WTC11 (cell line): ENCODE results near the gene WDR48. TPM values are rescaled to one million over a fixed set of nuclear protein-coding genes. Genes with fewer than 3 reads are reported as not detected.

Experiments used
- ATAC-seq: fragments of 200-7000 bp; cut with Tn5 transposase; 2 replicates; pipeline ENCODE4 v1.10.0; 2021; ENCODE audit warnings: mild to moderate bottlenecking, moderate library complexity
- CTCF ChIA-PET: fragments of 300-600 bp; sonication (Branson Sonifier 250); formaldehyde crosslinking; loops from one replicate; lab custom pipeline; 2021; ENCODE audit warnings: antibody characterized with exemption; lab: Charles Lee
- POLR2A ChIA-PET: fragments of 350-600 bp; sonication (Branson Sonifier 250); formaldehyde crosslinking; loops from one replicate; lab custom pipeline; 2021; ENCODE audit warnings: antibody characterized with exemption; lab: Charles Lee
- DNase-seq: peaks from one replicate; pipeline ENCODE4 v3.0.0; 2021; ENCODE audit warnings: low spot score
- H3K27ac Mint-ChIP-seq: 2 replicates; pipeline ENCODE4 v1.8.0; 2021; ENCODE audit warnings: mixed read lengths
- H3K27me3 Mint-ChIP-seq: 2 replicates; pipeline ENCODE4 v1.8.0; 2021; ENCODE audit warnings: low read depth, mild to moderate bottlenecking, moderate library complexity, mixed read lengths
- H3K36me3 Mint-ChIP-seq: 2 replicates; pipeline ENCODE4 v1.8.0; 2021; ENCODE audit warnings: mixed read lengths
- H3K4me1 Mint-ChIP-seq: 2 replicates; pipeline ENCODE4 v1.8.0; 2022; ENCODE audit warnings: mixed read lengths
- H3K4me3 Mint-ChIP-seq: 2 replicates; pipeline ENCODE4 v1.8.0; 2021; ENCODE audit warnings: mild to moderate bottlenecking, moderate library complexity, mixed read lengths
- H3K9me3 Mint-ChIP-seq: 2 replicates; pipeline ENCODE4 v1.8.0; 2021; ENCODE audit warnings: mixed read lengths
- AFF4 ChIP-seq: sonication (generic); formaldehyde crosslinking; IDR thresholded peaks from 2 replicates; pipeline ENCODE4 v1.8.1; 2023; ENCODE audit warnings: mild to moderate bottlenecking, missing genetic modification reagents, borderline replicate concordance
- ATF2 ChIP-seq: sonication (generic); formaldehyde crosslinking; IDR thresholded peaks from 2 replicates; pipeline ENCODE4 v1.8.1; 2022; ENCODE audit warnings: low read depth, missing genetic modification reagents, borderline replicate concordance
- ATF6 ChIP-seq: sonication (generic); formaldehyde crosslinking; IDR thresholded peaks from 2 replicates; pipeline ENCODE4 v1.8.1; 2023; ENCODE audit warnings: mild to moderate bottlenecking, missing genetic modification reagents
- CREB1 ChIP-seq: sonication (generic); formaldehyde crosslinking; IDR thresholded peaks from 2 replicates; pipeline ENCODE4 v1.8.0; 2023; ENCODE audit warnings: mild to moderate bottlenecking, missing genetic modification reagents
- E2F4 ChIP-seq: sonication (generic); formaldehyde crosslinking; IDR thresholded peaks from 2 replicates; pipeline ENCODE4 v1.8.1; 2022; ENCODE audit warnings: low read depth, mild to moderate bottlenecking, moderate library complexity, missing genetic modification reagents, borderline replicate concordance
- E2F5 ChIP-seq: sonication (generic); formaldehyde crosslinking; IDR thresholded peaks from 2 replicates; pipeline ENCODE4 v1.8.1; 2022; ENCODE audit warnings: mild to moderate bottlenecking, moderate library complexity, missing genetic modification reagents
- GRHL2 ChIP-seq: fragments of 250-450 bp; sonication (Bioruptor Pico); IDR thresholded peaks from 2 replicates; pipeline ENCODE4 v1.8.0; 2022; ENCODE audit warnings: mild to moderate bottlenecking, moderate library complexity; ENCODE audit not compliant: insufficient replicate concordance, severe bottlenecking
- HMGA2 ChIP-seq: fragments of 250-450 bp; sonication (Bioruptor Pico); IDR thresholded peaks from 2 replicates; pipeline ENCODE4 v1.4.0; 2021; ENCODE audit warnings: mild to moderate bottlenecking, moderate library complexity
- IRF2 ChIP-seq: sonication (generic); formaldehyde crosslinking; IDR thresholded peaks from 2 replicates; pipeline ENCODE4 v1.8.0; 2022; ENCODE audit warnings: low read depth, missing genetic modification reagents, borderline replicate concordance
- JAZF1 ChIP-seq: fragments of 250-450 bp; sonication (Bioruptor Pico); IDR thresholded peaks from 2 replicates; pipeline ENCODE4 v1.9.0; 2021; ENCODE audit warnings: moderate library complexity, mild to moderate bottlenecking, inconsistent platforms
- MYBL2 ChIP-seq: sonication (generic); formaldehyde crosslinking; IDR thresholded peaks from 2 replicates; pipeline ENCODE4 v1.8.1; 2023; ENCODE audit warnings: mild to moderate bottlenecking, moderate library complexity, missing genetic modification reagents
- NR1H2 ChIP-seq: sonication (generic); formaldehyde crosslinking; IDR thresholded peaks from 2 replicates; pipeline ENCODE4 v1.9.0; 2021; ENCODE audit warnings: mild to moderate bottlenecking, moderate library complexity, missing genetic modification reagents
- SMAD4 ChIP-seq: sonication (generic); formaldehyde crosslinking; IDR thresholded peaks from 2 replicates; pipeline ENCODE4 v1.8.0; 2022; ENCODE audit warnings: mild to moderate bottlenecking, missing genetic modification reagents
- ZNF263 ChIP-seq: sonication (generic); formaldehyde crosslinking; IDR thresholded peaks from 2 replicates; pipeline ENCODE4 v1.8.1; 2022; ENCODE audit warnings: low read depth, mild to moderate bottlenecking, moderate library complexity, missing genetic modification reagents
- total RNA-seq: library from RNA; stranded (reverse); gene quantifications from 3 replicates; pipeline ENCODE4 v1.2.3, GENCODE V29; 2021

Gene WDR48
- total RNA-seq, 1 experiment from 2014 or later, result 40.9 TPM

GRCh38 chr3:39019299-39019698, 32.5 kb upstream of the WDR48 start (continued):
- TF ChIP-seq AFF4, result no peak
- TF ChIP-seq, all 79 proteins: peak for 0

GRCh38 chr3:39021029-39021428, 30.8 kb upstream of the WDR48 start:
- no peaks in the 10 kb centered on the region; the same call in 1 of the 2 replicates for H3K27me3 Mint-ChIP-seq
- ChIA-PET CTCF (interaction anchor here (1.1 to 1.5 kb wide), 3 partner anchors 10 to 358 kb away, joined by 4 to 9 read pairs (median 7); no protein-coding TSS in a partner anchor), POLR2A (no interaction called here)
- no peaks in the 10 kb centered on the region for H3K4me1 Mint-ChIP-seq
- no peak overlapping the region for H3K4me3 Mint-ChIP-seq
- no peaks in the 10 kb centered on the region for H3K9me3 Mint-ChIP-seq
- H3K27ac Mint-ChIP-seq, result no peak overlapping the region
- no peaks in the 10 kb centered on the region for H3K36me3 Mint-ChIP-seq
- no peak for DNase-seq
- ATAC-seq, result no peak
- TF ChIP-seq JAZF1 (CRISPR knock-in tag) (no peak), SMAD4 (CRISPR knock-in tag) (no peak), MYBL2 (CRISPR knock-in tag) (no peak), CREB1 (CRISPR knock-in tag) (no peak), GRHL2 (CRISPR knock-in tag) (no peak), E2F5 (CRISPR knock-in tag) (no peak)

- Mint-ChIP-seq H3K27me3 (no peaks in the 10 kb centered on the region; the same call in 1 of the 2 replicates), H3K36me3 (no peaks in the 10 kb centered on the region), H3K4me1 (no peaks in the 10 kb centered on the region), H3K27ac (no peak overlapping the region), H3K4me3 (no peak overlapping the region), H3K9me3 (no peaks in the 10 kb centered on the region)
- ChIA-PET POLR2A (no interaction called here), CTCF (interaction anchor here (1.1 to 1.3 kb wide), 2 partner anchors 9 to 359 kb away, joined by 4 to 7 read pairs; no protein-coding TSS in a partner anchor)
- no peak for DNase-seq
- no peak for TF ChIP-seq HMGA2 (CRISPR knock-in tag)
- TF ChIP-seq ATF2 (CRISPR knock-in tag), result no peak
- no peak for TF ChIP-seq E2F4
- no peak for TF ChIP-seq NR1H2
- no peak for ATAC-seq
Observed at GRCh38 chr3:39021465-39022285, 30.1 kb upstream of the WDR48 start.

GRCh38 chr3:39022286-39022630, 29.6 kb upstream of the WDR48 start:
- ChIA-PET POLR2A (no interaction called here), CTCF (no interaction called here)
- no peak overlapping the region for H3K4me3 Mint-ChIP-seq
- no peak overlapping the region for H3K27ac Mint-ChIP-seq
- no peaks in the 10 kb centered on the region for H3K9me3 Mint-ChIP-seq
- H3K4me1 Mint-ChIP-seq, result no peaks in the 10 kb centered on the region
- no peak for TF ChIP-seq ZNF263
- no peak for TF ChIP-seq GRHL2 (CRISPR knock-in tag)
- no peak for TF ChIP-seq IRF2 (CRISPR knock-in tag)
- no peak for TF ChIP-seq ATF6
- no peaks in the 10 kb centered on the region; the same call in 1 of the 2 replicates for H3K27me3 Mint-ChIP-seq
- DNase-seq (no peak), ATAC-seq (no peak)
- no peaks in the 10 kb centered on the region for H3K36me3 Mint-ChIP-seq
